Ishikawa (cell line): ENCODE results near the gene ANAPC5.

Experiments
- CEBPB ChIP-seq: IDR thresholded peaks from 2 replicates; pipeline ENCODE4 v1.6.1; 2012
- CREB1 ChIP-seq: IDR thresholded peaks from 2 replicates; pipeline ENCODE4 v1.6.1; 2012; ENCODE audit warnings: low read depth
- EGR1 ChIP-seq: IDR thresholded peaks from 2 replicates; pipeline ENCODE4 v1.6.1; 2012
- EP300 ChIP-seq: IDR thresholded peaks from 2 replicates; pipeline ENCODE4 v1.6.1; 2012; ENCODE audit warnings: borderline replicate concordance
- FOXM1 ChIP-seq: IDR thresholded peaks from 2 replicates; pipeline ENCODE4 v1.6.1; 2012; ENCODE audit warnings: low read depth, borderline replicate concordance
- NFIC ChIP-seq: IDR thresholded peaks from 2 replicates; pipeline ENCODE4 v1.6.1; 2012
- RAD21 ChIP-seq: IDR thresholded peaks from 2 replicates; pipeline ENCODE4 v1.6.1; 2012; ENCODE audit warnings: low read depth
- TAF1 ChIP-seq: IDR thresholded peaks from 2 replicates; pipeline ENCODE4 v1.6.1; 2012; ENCODE audit warnings: low read depth, mild to moderate bottlenecking
- TCF12 ChIP-seq: IDR thresholded peaks from 2 replicates; pipeline ENCODE4 v1.6.1; 2012; ENCODE audit warnings: low read depth
- TEAD4 ChIP-seq: IDR thresholded peaks from 2 replicates; pipeline ENCODE4 v1.6.1; 2012
- YY1 ChIP-seq: IDR thresholded peaks from 2 replicates; pipeline ENCODE4 v1.6.1; 2012; ENCODE audit warnings: low read depth
- ZBTB7A ChIP-seq: IDR thresholded peaks from 2 replicates; pipeline ENCODE4 v1.6.1; 2012; ENCODE audit warnings: low read depth
- TF ChIP-seq, protein P1 (sequence below): IDR thresholded peaks from 2 replicates; pipeline ENCODE4 v1.6.1; 2012
- TF ChIP-seq, protein P2 (sequence below): IDR thresholded peaks from 2 replicates; pipeline ENCODE4 v1.6.1; 2012
- TF ChIP-seq, protein P3 (sequence below): IDR thresholded peaks from 2 replicates; pipeline ENCODE4 v1.6.1; 2012; ENCODE audit warnings: low read depth, mild to moderate bottlenecking

ANAPC5 gene

DNA sequence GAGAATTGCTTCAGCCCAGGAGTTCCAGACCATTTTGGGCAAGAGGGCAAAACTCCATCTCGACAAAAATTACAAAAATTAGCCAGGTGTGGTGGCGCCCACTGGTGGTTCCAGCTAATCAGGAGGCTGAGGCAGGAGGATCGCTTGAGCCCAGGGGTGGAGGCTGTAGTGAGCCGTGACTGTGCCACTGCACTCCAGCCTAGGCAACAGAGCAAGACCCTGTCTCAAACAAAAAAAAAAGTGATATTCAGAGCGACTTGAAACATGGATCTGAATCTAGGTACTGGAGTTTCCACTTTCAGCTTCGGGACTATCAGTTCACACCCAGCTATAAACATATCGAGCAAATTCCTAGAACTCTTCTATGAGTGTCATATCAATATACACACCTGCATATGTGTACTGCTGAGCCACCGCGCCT is 31.4 kb upstream of the ANAPC5 start:
- TF ChIP-seq, protein P1, sequence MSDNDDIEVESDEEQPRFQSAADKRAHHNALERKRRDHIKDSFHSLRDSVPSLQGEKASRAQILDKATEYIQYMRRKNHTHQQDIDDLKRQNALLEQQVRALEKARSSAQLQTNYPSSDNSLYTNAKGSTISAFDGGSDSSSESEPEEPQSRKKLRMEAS: no peak
- TF ChIP-seq RAD21 (no peak), ZBTB7A (no peak), CREB1 (no peak), EGR1 (no peak), YY1 (no peak), CEBPB (no peak), TCF12 (no peak), EP300 (no peak), TEAD4 (no peak), TAF1 (no peak), NFIC (no peak), FOXM1 (no peak)
- TF ChIP-seq, protein P2, sequence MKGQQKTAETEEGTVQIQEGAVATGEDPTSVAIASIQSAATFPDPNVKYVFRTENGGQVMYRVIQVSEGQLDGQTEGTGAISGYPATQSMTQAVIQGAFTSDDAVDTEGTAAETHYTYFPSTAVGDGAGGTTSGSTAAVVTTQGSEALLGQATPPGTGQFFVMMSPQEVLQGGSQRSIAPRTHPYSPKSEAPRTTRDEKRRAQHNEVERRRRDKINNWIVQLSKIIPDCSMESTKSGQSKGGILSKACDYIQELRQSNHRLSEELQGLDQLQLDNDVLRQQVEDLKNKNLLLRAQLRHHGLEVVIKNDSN: no peak
- TF ChIP-seq, protein P3, sequence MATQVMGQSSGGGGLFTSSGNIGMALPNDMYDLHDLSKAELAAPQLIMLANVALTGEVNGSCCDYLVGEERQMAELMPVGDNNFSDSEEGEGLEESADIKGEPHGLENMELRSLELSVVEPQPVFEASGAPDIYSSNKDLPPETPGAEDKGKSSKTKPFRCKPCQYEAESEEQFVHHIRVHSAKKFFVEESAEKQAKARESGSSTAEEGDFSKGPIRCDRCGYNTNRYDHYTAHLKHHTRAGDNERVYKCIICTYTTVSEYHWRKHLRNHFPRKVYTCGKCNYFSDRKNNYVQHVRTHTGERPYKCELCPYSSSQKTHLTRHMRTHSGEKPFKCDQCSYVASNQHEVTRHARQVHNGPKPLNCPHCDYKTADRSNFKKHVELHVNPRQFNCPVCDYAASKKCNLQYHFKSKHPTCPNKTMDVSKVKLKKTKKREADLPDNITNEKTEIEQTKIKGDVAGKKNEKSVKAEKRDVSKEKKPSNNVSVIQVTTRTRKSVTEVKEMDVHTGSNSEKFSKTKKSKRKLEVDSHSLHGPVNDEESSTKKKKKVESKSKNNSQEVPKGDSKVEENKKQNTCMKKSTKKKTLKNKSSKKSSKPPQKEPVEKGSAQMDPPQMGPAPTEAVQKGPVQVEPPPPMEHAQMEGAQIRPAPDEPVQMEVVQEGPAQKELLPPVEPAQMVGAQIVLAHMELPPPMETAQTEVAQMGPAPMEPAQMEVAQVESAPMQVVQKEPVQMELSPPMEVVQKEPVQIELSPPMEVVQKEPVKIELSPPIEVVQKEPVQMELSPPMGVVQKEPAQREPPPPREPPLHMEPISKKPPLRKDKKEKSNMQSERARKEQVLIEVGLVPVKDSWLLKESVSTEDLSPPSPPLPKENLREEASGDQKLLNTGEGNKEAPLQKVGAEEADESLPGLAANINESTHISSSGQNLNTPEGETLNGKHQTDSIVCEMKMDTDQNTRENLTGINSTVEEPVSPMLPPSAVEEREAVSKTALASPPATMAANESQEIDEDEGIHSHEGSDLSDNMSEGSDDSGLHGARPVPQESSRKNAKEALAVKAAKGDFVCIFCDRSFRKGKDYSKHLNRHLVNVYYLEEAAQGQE: no peak

DNA sequence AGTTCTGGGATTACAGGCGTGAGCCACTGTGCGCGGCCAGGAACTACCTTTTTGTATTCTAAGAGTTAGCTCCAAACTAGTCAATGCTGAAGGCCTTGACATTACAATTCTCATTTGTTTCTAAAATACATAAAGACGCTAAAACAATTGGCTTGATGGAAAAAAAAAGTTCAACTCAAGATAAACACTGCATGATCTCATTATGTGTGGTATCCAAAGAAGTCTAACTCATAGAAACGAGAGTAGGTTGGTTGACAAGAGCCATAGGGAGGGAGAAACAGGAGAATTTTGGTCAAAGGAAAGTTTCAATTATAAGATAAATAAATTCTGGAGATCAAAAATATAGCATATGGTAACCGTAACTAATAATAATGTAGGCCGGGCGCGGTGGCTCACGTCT is 27.7 kb upstream of the ANAPC5 start:
- TF ChIP-seq, protein P2: no peak
- no peak for TF ChIP-seq RAD21
- TF ChIP-seq TEAD4: no peak
- TF ChIP-seq, protein P1: no peak
- TF ChIP-seq NFIC: no peak
- TF ChIP-seq, protein P3: no peak
- no peak for TF ChIP-seq YY1
- no peak for TF ChIP-seq TCF12
- no peak for TF ChIP-seq CEBPB
- no peak for TF ChIP-seq CREB1
- TF ChIP-seq TAF1: no peak
- TF ChIP-seq EGR1: no peak
- TF ChIP-seq FOXM1: no peak
- TF ChIP-seq ZBTB7A: no peak
- TF ChIP-seq EP300: no peak

DNA sequence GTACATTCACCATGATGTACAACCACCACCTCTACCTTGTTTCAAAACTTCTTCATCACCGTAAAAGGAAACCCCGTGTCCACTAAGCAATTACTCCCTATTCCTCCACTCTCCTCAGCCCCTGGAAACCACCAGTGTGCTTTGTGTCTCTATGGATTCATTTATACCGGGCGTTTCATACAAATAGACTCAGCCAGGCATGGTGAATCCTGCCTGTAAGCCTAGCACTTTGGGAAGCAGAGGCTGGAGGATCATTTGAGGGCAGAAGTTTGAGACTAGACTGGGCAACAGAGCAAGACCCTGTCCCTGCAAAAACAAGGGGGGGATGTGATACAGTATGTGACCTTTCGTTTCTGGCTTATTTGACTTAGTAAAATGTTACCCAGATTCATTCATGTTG is 26.5 kb upstream of the ANAPC5 start:
- TF ChIP-seq ZBTB7A (no peak), TAF1 (no peak), FOXM1 (no peak), CEBPB (no peak), NFIC (no peak), TEAD4 (no peak), YY1 (no peak), CREB1 (no peak), EP300 (no peak), TCF12 (no peak), EGR1 (no peak)
- TF ChIP-seq, protein P1: no peak
- TF ChIP-seq, protein P2: no peak

DNA sequence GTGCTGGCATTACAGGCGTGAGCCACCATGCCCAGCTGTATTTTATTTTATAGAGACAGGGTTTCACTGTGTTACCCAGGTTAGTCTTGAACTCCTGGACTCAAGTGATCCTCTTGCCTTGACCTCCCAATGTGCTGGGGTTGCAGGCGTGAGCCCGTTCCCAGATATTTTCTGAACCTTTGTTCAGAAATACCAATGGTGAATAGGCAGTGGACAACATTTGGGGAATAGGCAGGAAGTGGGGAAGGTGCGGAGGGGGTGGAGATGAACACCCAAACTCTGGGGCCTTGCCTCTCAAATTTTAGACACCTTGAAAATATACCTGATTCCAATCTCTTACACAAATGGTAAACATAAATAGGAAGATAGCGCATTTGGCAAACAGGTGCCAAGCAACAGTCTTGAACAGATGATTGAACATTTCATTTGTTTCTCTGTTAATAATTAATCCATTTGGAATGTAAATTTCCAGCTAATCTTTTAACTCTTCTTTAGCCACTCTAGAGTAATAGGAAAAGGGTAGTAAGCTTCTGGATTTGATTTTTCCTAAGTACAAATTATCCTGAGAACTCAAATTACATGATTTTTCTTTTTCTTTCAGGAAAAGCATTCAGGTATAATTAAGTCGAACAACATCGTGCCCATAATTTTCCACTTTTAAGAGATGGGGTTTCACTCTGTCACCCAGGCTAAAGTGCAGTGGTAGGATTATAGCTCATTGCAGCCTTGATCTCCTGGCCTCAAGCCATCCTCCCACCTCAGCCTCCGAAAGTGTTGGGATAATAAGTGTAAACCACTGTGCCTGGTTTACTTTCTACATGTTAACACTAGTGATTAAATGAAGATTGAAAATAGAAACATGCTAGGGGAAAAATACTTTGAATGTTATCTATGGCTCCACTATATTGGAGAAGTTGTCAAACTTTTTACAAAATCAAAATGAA is 24.8 kb upstream of the ANAPC5 start:
- TF ChIP-seq TAF1 (no peak), EGR1 (no peak), NFIC (no peak), TEAD4 (no peak), ZBTB7A (no peak), FOXM1 (no peak), RAD21 (no peak), CREB1 (no peak), EP300 (no peak)
- TF ChIP-seq, protein P3: no peak
- TF ChIP-seq, protein P1: no peak
